ENCODE measurements around the gene BMI1. TPM values are rescaled to one million over a fixed set of nuclear protein-coding genes. Genes with fewer than 3 reads are reported as not detected.

Gene BMI1
- total RNA-seq, 4 donors from 2014 or later, result 9.6 to 44.4 (median 21.4) TPM

DNA sequence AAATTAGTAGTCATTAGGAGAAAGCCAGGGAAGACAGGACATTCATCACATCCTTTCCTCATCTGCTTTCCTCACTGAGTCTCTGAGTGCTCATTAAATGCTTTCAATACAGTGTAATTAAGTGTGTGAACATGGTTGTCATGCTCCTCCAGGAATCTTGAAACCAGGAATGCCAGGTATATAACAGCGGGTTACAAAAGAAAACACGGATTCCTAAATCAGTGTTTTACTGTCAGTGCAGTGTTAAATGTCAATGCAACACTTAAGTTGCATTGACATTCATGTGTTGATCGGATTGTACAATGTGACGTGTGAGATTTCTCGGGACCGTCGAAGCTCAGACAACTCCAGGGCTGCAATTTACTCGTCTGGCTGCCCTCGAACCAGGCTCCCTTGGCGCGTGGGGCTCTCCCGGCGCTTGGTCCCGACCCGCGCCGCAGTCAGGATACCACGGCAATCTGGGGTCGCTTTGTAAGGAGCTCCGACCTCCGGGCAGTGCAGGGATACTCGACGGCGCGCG, 23.9 kb downstream of the BMI1 start:
- TF ChIP-seq, protein P1, sequence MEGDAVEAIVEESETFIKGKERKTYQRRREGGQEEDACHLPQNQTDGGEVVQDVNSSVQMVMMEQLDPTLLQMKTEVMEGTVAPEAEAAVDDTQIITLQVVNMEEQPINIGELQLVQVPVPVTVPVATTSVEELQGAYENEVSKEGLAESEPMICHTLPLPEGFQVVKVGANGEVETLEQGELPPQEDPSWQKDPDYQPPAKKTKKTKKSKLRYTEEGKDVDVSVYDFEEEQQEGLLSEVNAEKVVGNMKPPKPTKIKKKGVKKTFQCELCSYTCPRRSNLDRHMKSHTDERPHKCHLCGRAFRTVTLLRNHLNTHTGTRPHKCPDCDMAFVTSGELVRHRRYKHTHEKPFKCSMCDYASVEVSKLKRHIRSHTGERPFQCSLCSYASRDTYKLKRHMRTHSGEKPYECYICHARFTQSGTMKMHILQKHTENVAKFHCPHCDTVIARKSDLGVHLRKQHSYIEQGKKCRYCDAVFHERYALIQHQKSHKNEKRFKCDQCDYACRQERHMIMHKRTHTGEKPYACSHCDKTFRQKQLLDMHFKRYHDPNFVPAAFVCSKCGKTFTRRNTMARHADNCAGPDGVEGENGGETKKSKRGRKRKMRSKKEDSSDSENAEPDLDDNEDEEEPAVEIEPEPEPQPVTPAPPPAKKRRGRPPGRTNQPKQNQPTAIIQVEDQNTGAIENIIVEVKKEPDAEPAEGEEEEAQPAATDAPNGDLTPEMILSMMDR (IDR thresholded peaks at IDR 0.05), result no peak
- no peak for TF ChIP-seq POLR2A (IDR thresholded peaks at IDR 0.05)
- Histone ChIP-seq H3K36me3 (no peaks in the 10 kb centered on the region), H3K27ac (no peak overlapping the region), H3K4me1 (peaks cover 3 to 25% (median 10%) of the 10 kb centered on the region in 3 donors), H3K27me3 (peaks cover 14 to 91% (median 42%) of the 10 kb centered on the region in 4 donors), H3K9me3 (peaks cover 0 to 4% (median 0%) of the 10 kb centered on the region in 3 donors), H3K4me3 (peak overlapping the region in 2 of 4 donors; percentile 32 to 46)
- no peak for DNase-seq
- intact Hi-C loops (cut with DNase I), result no loop called here
- WGBS, 2 donors, result 15 to 35% methylated on average over 7 to 19 of the region's 26 CpGs

DNA sequence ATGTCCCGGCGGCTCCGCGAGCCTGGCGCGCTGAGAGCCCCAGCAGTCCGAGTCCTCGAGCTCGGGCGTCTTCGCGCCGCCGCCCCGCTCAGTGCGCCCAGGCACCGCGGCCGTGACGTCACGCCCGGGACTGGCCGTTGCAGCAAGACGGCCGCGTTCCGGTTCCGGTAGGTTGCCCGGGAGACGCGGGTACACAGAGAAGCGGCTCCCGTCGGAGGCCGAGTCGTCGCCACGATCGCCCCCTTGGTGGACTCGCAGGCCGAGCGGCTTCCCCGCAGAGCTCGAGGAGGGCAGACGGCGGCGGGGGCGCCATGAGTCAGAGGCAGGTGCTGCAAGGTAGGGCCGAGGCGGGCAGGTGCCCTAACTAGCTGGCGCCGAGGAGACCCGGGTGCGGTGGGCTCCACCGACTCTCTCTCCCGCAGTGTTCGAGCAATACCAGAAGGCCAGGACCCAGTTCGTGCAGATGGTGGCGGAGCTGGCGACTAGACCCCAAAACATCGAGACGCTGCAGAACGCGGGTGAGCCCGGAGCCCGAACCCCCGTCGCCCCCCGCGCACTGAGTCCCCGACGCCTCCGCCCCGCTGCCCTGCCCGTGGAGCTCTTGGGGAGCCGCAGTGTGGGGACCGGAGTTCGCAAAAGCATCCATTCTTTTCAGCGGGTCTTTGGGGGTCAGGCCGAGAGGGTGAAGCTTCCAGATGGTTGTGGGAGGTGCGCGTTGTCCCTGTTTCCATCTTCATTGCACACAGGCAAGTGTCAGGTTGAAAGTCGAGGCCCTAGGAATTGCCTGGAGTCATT, 24.6 kb downstream of the BMI1 start, which contains the start of gene SPAG6:
SPAG6 (plus strand) TSS at position 196 of the 795 bp plus-strand sequence; CDS start at position 312, 116 bp downstream.
- Histone ChIP-seq H3K27me3 (peaks cover 14 to 87% (median 42%) of the 10 kb centered on the region in 4 donors), H3K36me3 (no peaks in the 10 kb centered on the region), H3K4me3 (peak within 1 kb of the TSS in 2 of 4 donors; percentile 32 to 46), H3K9me3 (peaks cover 0 to 4% (median 0%) of the 10 kb centered on the region in 3 donors), H3K4me1 (peaks cover 0 to 21% (median 8%) of the 10 kb centered on the region in 3 donors), H3K27ac (no peak within 1 kb of the TSS)
- TF ChIP-seq, protein P1 (IDR thresholded peaks at IDR 0.05), result no peak
- no peak for TF ChIP-seq POLR2A (IDR thresholded peaks at IDR 0.05)
- intact Hi-C loops (cut with DNase I), result no loop called here
- no peak for DNase-seq
- 13% methylated on average over 16 of the region's 83 CpGs; no CpG with 5 or more reads in 1 of the 2 donors for WGBS, 2 donors

DNA sequence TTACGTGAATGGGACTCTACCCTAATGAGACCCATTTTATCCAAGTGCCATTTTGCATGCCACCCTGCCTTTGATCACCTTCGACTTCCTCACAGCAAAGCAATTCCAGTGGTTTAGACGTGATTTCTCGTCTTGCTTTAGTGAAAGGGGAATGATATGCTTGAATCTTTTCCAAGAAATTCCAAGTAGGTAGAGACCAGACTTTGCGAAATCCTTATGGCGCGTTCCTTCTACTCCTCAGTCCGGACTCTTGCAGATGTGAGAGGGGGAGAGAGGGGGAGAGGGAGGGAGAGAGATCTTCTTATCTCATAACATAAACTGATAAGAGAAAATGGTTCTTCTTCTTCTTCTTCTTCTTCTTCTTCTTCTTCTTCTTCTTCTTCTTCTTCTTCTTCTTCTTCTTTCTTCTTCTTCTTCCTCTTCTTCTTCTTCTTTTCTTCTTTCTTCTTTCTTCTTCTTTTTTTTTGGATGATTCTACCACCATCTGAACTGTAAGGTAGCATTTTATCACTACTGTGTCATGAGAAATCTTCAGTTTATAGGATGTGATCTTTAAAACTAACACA, 25.3 kb downstream of the BMI1 start:
- Histone ChIP-seq H3K4me3 (no peak overlapping the region), H3K27me3 (peaks cover 14 to 80% (median 41%) of the 10 kb centered on the region in 4 donors), H3K9me3 (peaks cover 0 to 4% (median 0%) of the 10 kb centered on the region in 3 donors), H3K27ac (no peak overlapping the region), H3K4me1 (peaks cover 0 to 17% (median 6%) of the 10 kb centered on the region in 3 donors), H3K36me3 (no peaks in the 10 kb centered on the region)
- WGBS, 2 donors, result 31 to 50% methylated on average over 8 of the region's 8 CpGs
- DNase-seq, result no peak
- TF ChIP-seq, protein P1 (IDR thresholded peaks at IDR 0.05), result no peak
- intact Hi-C loops (cut with DNase I), result no loop called here

DNA sequence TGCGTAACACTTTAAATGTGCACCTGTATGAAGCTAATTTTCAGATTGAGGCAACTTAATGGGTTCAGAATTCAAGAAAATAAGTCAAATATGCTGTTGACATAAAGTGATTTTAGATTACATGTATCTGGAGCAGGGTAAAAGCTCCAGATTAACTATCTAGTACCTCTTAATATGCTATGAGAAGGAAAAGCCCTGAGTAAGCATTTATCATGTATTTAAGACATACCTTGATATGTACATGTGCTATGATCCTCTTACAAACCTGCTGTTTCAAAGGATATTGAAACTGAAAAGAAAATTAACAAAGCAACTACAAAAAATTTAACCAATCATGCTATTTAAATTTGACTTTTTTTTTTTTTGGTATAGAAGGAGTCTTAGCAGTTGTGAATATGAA, 28.9 kb downstream of the BMI1 start:
- Histone ChIP-seq H3K4me3 (no peak overlapping the region), H3K4me1 (peaks cover 0 to 11% (median 0%) of the 10 kb centered on the region in 3 donors), H3K9me3 (peaks cover 0 to 4% (median 0%) of the 10 kb centered on the region in 3 donors), H3K27me3 (peaks cover 12 to 60% (median 13%) of the 10 kb centered on the region in 4 donors), H3K27ac (no peak overlapping the region), H3K36me3 (no peaks in the 10 kb centered on the region)
- no peak for DNase-seq
- 89 to 96% methylated on average over 1 of the region's 1 CpG for WGBS, 2 donors
- TF ChIP-seq POLR2A (IDR thresholded peaks at IDR 0.05), result no peak
- TF ChIP-seq, protein P1 (IDR thresholded peaks at IDR 0.05), result no peak
- intact Hi-C loops (cut with DNase I), result no loop called here

Data from esophagus squamous epithelium (tissue), 5 donors.